ENCODE measurements around the gene SLC12A3.

Gene SLC12A3

DNA sequence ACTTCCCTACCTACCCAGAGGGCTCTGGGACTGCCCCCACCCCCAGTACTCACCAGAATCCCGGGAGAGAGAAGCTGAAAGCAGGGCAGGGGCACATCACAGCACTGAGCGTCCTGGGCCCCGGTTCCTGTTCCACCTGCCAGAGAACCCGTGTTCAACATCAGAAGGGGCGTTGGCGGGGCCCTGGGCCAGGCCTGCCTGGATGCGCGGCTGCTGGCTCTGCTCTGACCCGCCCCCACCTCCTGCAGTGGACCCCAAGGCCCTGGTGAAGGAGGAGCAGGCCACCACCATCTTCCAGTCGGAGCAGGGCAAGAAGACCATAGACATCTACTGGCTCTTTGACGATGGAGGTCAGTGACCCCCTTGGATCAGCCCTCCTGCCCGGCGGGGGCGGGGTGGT, 27.7 kb downstream of the SLC12A3 start:
- DNase-seq (ENCODE audit: low read depth), result no peak

GRCh38 chr16:56894331-56894917, 29.4 kb downstream of the SLC12A3 start:
- no peak for DNase-seq (ENCODE audit: low read depth)

DNA sequence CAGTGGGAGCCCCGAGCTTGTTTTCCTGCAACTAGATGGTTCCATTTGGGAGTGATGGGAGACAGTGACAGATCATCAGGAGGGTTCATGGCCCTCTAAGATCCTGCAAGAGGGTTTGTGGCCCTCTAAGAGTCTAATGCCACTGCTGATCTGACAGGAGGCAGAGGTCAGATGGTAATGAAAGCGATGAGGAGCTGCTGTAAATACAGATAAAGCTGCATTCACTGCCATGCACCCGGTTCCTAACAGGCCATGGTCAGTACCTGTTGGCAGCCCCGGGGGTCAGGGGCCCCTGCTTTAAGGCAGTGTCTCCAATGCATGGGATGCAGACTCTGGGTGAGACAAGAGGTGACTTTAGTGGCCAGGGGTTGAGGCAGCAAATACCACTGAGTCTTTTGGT, 30.8 kb downstream of the SLC12A3 start:
- no peak for DNase-seq (ENCODE audit: low read depth)

GRCh38 chr16:56896244-56896643, 31.2 kb downstream of the SLC12A3 start:
- no peak for DNase-seq (ENCODE audit: low read depth)

GRCh38 chr16:56897026-56897799, 32.2 kb downstream of the SLC12A3 start:
- DNase-seq (ENCODE audit: low read depth), result no peak

- DNase-seq (ENCODE audit: low read depth), result no peak
Observed at GRCh38 chr16:56898847-56899246, 33.8 kb downstream of the SLC12A3 start.

- DNase-seq (ENCODE audit: low read depth), result no peak
Observed at GRCh38 chr16:56903866-56904265, 38.9 kb downstream of the SLC12A3 start.

DNA sequence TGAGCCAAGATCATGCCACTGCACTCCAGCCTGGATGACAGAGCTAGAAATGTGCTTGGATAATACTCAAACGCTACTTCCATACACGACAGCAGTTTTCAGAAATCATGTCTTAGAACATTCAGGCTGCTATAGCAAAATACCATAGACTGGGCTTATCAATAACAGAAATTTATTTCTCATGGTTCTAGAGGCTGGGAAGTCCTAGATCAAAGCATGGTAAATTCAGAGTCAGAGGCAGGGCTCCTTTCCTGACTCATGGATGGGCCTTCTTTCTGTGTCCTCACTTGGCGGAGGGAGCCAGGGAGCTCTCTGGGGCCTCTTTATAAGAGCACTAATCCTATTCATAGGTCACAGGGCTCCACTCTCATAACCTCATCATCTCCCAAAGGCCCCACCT, 42.4 kb downstream of the SLC12A3 start:
- DNase-seq (ENCODE audit: low read depth), result no peak

- no peak for DNase-seq (ENCODE audit: low read depth)
Observed at GRCh38 chr16:56909527-56909979, 44.5 kb downstream of the SLC12A3 start.

GRCh38 chr16:56910112-56910511, 45.1 kb downstream of the SLC12A3 start:
- no peak for DNase-seq (ENCODE audit: low read depth)

GRCh38 chr16:56910654-56911539, 45.9 kb downstream of the SLC12A3 start:
- DNase-seq (ENCODE audit: low read depth), result peak; percentile 86

GRCh38 chr16:56911771-56912571, 47.0 kb downstream of the SLC12A3 start:
- peak; percentile 19 for DNase-seq (ENCODE audit: low read depth)

GRCh38 chr16:56912746-56913708, 48.0 kb downstream of the SLC12A3 start:
- peak; percentile 66 for DNase-seq (ENCODE audit: low read depth)

DNA sequence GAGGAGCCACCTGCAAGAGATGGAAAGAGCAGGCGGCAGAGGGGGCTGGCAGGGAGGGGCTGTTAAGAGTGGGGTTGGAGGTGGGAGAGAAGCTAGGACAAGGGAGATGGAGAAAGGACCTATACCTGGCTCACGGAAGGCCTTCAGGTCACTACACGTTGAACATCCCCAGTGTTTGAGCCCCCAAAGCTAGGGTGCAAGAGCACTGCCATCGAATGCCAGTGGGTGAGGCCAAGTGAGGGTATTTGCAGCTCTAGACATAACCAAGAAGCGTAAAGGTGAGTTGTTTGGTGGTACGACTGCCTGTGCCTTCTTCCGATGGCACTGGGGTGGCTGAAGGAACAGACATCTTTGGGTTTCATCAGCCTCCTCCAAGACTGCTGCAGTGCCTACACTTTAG, 49.9 kb downstream of the SLC12A3 start:
- DNase-seq (ENCODE audit: low read depth), result no peak

DNA sequence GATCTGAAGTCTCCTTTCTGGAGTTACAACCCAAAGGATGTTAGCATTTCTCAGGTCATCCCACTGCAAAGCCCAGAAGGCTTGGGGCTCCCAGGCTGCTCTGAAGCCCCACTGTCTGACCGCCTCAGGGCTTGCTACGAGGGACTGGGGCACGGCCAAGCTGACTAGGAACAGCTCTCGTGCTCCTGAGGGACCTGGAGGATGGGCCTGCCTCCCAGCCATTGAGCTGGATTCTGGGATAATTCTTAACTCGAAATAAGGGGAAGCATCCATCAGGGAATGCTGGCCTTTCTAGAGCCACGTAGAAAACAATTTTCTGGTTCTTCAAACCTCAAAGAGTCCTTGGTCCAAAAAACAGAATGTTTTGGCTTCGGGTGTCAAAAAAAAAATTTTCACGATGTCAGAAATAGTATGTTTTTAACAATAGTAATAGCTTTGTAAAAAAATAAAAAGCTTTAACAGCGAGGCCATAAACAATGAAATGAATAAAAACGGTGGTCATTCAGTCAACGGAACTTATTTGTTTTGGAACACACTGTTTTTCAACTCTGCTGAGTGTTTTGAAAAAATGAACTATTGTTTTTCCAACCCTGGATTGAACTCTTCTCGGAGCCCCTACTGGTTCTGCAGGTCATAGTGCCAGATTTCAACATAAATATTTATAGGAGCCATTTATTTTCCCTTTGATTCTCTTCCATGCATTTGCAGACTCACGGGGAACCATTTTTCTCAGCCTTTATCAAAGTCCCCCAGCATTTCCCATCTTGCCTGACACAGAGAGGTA, 50.5 kb downstream of the SLC12A3 start:
- no peak for DNase-seq (ENCODE audit: low read depth)

GRCh38 chr16:56916571-56917403, 51.8 kb downstream of the SLC12A3 start:
- no peak for DNase-seq (ENCODE audit: low read depth)

- no peak for DNase-seq (ENCODE audit: low read depth)
Observed at GRCh38 chr16:56918467-56919012, 53.5 kb downstream of the SLC12A3 start.

GRCh38 chr16:56919099-56919800, 54.2 kb downstream of the SLC12A3 start:
- no peak for DNase-seq (ENCODE audit: low read depth)

Data from HS-5 (cell line).